Measurements from ENCODE around the gene SMIM28. TPM values are rescaled to one million over a fixed set of nuclear protein-coding genes. Genes with fewer than 3 reads are reported as not detected.

Gene SMIM28
- total RNA-seq, 1 donor from 2014 or later, result not detected

GRCh38 chr6:138410972-138411880, 33.5 kb downstream of the SMIM28 start:
- Histone ChIP-seq H3K9me3 (no peaks in the 10 kb centered on the region), H3K27ac (no peak overlapping the region), H3K27me3 (no peaks in the 10 kb centered on the region), H3K4me3 (no peak overlapping the region), H3K36me3 (peaks cover 67 to 76% of the 10 kb centered on the region in 2 donors), H3K4me1 (no peaks in the 10 kb centered on the region)
- no peak for TF ChIP-seq CTCF (IDR thresholded peaks at IDR 0.05)
- no peak for DNase-seq (ENCODE audit: low spot score in 2 of 2)
- intact Hi-C loops (cut with DNase I), result no loop called here

DNA sequence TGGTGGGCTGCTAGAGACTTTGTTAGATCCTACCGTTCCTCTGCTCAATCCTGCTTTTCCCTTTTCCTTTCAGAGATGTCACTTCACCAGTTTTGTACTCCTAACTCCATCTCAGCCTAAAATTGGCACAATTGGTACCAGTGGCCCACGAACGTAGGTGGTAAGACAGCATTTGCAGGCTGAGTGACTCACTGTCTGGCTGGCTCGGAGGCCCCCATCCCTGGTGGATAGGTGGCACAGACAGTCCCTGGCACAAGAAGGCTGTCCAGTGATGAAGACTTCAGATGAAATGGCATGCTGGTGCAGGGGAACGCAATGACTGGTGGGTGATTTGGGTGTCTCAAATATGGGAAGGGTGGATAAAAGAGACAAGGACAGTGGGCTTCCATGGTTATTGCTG, 37.4 kb downstream of the SMIM28 start:
- TF ChIP-seq CTCF (IDR thresholded peaks at IDR 0.05), result no peak
- intact Hi-C loops (cut with DNase I), result no loop called here
- H3K9me3 ChIP-seq, result no peaks in the 10 kb centered on the region
- H3K27ac ChIP-seq, result no peak overlapping the region
- H3K4me1 ChIP-seq, result no peaks in the 10 kb centered on the region
- peaks cover 36 to 50% of the 10 kb centered on the region in 2 donors for H3K36me3 ChIP-seq
- no peaks in the 10 kb centered on the region for H3K27me3 ChIP-seq
- H3K4me3 ChIP-seq, result no peak overlapping the region
- DNase-seq (ENCODE audit: low spot score in 2 of 2), result no peak

- Histone ChIP-seq H3K4me3 (no peak overlapping the region), H3K36me3 (peaks cover 28 to 41% of the 10 kb centered on the region in 2 donors), H3K4me1 (no peaks in the 10 kb centered on the region), H3K27me3 (no peaks in the 10 kb centered on the region), H3K9me3 (no peaks in the 10 kb centered on the region), H3K27ac (no peak overlapping the region)
- intact Hi-C loops (cut with DNase I), result no loop called here
- no peak for TF ChIP-seq CTCF (IDR thresholded peaks at IDR 0.05)
- no peak for DNase-seq (ENCODE audit: low spot score in 2 of 2)
Measured at GRCh38 chr6:138416206-138416605, 38.5 kb downstream of the SMIM28 start.

DNA sequence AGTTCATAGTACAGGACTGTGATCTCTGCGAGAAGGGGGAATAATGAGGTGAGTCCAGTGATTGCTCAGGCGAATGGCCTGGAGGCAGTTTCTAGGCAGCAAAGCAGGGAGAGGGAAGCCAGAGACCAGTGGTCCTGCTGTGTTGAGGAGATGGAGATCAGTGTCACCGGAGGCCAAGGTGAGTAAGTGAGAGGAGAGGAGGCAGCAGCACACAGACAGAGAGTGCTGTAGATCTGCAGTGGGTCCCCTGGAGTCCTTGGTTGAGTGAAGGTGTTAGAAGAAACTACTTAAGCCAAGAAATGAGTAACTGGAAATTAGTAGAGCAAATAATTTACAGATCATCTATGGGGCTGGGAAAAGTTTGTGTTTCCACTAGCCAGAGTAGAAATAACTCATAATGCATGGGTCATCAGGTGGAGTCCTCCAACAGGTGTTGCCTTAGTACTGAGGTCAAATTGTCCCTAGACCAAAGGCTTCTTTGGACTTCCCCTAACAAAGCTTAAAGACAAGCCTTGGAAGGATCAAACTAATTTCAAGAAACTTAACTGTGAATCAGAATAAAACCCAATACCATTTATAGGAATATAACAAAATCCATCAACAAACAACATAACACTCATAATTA, 39.9 kb downstream of the SMIM28 start:
- Histone ChIP-seq H3K9me3 (no peaks in the 10 kb centered on the region), H3K27ac (no peak overlapping the region), H3K36me3 (peaks cover 18 to 27% of the 10 kb centered on the region in 2 donors), H3K4me3 (no peak overlapping the region), H3K4me1 (no peaks in the 10 kb centered on the region), H3K27me3 (no peaks in the 10 kb centered on the region)
- TF ChIP-seq CTCF (IDR thresholded peaks at IDR 0.05), result no peak
- DNase-seq (ENCODE audit: low spot score in 2 of 2), result no peak
- intact Hi-C loops (cut with DNase I), result no loop called here

GRCh38 chr6:138418118-138418742, 40.5 kb downstream of the SMIM28 start:
- Histone ChIP-seq H3K4me1 (no peaks in the 10 kb centered on the region), H3K36me3 (peaks cover 12 to 21% of the 10 kb centered on the region in 2 donors), H3K27me3 (no peaks in the 10 kb centered on the region), H3K27ac (no peak overlapping the region), H3K9me3 (no peaks in the 10 kb centered on the region), H3K4me3 (no peak overlapping the region)
- no peak for DNase-seq (ENCODE audit: low spot score in 2 of 2)
- no peak for TF ChIP-seq CTCF (IDR thresholded peaks at IDR 0.05)
- intact Hi-C loops (cut with DNase I), result no loop called here

All from ascending aorta (tissue), 2 donors.